IPS-11a (cell line): ENCODE results near the gene LRRC4C.

ENCODE experiments used
- H3K4me3 ChIP-seq: one replicate; pipeline ENCODE4 v1.5.1; 2013; ENCODE audit warnings: low read depth, low read length, control low read depth

The LRRC4C gene

GRCh38 chr11:40271361-40271760 is 1188.1 kb downstream of the LRRC4C start:
- H3K4me3 ChIP-seq: no peak overlapping the region

GRCh38 chr11:40269865-40270264 is 1189.6 kb downstream of the LRRC4C start:
- no peak overlapping the region for H3K4me3 ChIP-seq

GRCh38 chr11:40268551-40268950 is 1190.9 kb downstream of the LRRC4C start:
- H3K4me3 ChIP-seq: no peak overlapping the region

- no peak overlapping the region for H3K4me3 ChIP-seq
Observed at GRCh38 chr11:40255457-40255856, 1204.0 kb downstream of the LRRC4C start.

DNA sequence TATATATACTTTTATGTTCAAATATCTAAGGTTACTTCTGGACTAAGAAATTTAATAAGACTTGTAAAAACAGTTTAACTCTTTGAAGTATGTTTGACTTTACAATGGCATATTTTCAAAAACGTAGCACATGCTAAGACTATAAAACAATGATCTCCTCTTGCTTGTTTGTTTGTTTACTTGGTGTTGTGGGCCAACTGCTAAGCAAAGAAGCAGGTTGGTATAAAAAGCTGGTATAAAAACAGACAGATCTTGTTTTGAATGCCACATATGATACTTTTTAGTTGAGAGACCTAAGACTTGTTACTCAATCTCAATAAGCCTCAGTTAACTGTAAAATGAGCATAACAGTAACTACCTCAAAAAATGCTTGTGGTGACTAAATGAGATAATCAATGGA is 1206.3 kb downstream of the LRRC4C start:
- no peak overlapping the region for H3K4me3 ChIP-seq

GRCh38 chr11:40252236-40252635 is 1207.2 kb downstream of the LRRC4C start:
- no peak overlapping the region for H3K4me3 ChIP-seq

DNA sequence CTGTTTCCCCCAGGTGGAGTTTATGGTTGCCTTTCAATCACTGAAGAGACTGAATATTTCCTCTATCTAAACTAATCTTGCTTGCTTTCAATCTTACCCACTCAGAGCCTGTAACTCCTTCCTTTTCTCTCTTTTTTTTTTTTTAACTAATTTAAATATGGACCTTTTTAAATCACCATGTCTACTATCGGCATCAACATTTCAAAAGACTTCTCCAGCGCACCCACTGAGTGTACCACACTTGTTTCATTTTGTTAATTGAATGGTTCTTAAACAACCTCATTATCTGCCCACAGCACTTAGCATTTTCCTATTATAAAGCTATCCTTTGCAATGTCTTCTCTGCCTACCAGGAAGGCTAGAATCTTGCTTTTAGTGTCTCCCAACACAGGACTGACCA is 1212.5 kb downstream of the LRRC4C start:
- no peak overlapping the region for H3K4me3 ChIP-seq

DNA sequence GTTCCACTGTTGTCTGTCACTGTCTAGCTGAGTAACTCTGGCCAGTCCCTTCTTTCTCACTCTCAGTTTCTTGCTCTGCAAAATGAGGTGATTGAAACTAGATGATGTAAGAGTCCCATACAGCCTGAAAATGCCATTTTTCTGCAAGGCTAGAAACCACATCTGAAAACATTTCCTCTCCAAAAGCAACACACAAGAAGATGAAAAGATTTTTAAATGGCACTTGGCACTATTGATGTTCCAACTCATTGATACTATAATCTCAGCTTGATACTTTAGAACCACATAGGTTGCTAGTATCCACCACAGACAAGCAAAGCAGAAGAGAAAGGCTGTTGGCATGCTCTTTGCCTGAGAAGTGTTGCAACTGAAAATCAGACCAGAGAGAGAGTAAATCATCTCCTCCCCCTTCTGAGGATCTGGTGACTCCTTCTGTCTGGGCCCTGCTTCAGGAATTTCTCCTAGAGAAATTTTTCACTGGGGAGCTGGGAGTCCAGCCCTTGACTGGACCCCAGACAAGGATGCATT is 1217.9 kb downstream of the LRRC4C start:
- H3K4me3 ChIP-seq: no peak overlapping the region

- H3K4me3 ChIP-seq: no peak overlapping the region
Observed at GRCh38 chr11:40240284-40240683, 1219.2 kb downstream of the LRRC4C start.

DNA sequence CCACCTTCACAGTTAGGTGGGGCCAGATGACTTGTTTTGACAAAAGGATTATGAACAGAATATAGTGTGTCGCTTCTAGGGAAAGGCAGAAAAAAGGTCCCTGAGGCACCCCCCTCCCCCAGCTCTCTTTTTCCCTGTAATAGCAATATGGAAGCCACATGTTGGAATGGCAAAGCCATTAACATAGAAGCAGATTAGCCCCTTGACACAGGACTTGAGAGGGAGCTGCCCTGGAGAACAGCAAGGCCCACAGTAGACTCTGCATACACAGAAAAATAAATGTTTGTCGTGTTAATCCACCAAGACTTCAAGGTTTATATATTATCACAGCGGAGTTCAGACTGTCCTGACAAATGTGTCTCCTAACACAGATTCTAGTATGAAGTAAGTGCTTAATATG is 1222.9 kb downstream of the LRRC4C start:
- no peak overlapping the region for H3K4me3 ChIP-seq

DNA sequence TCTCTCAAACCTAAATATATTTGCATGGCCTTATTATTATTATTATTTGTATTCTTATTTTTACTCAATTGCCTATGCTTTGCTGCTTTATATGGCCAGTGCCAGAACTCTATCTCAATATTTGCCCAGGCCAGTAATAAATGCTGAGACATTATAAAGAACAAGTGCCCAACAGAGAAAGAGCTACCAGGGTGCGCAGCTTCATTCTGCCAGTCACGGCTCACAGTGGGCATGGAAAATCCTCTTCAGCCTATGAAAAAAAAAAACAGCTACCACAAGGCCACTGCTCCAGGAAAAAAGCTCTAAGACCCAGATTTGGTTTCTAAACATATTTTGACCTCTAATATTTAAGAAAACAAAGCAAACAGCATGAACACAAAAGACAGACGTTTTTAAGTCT is 1223.6 kb downstream of the LRRC4C start:
- H3K4me3 ChIP-seq: no peak overlapping the region

GRCh38 chr11:40230821-40231220 is 1228.6 kb downstream of the LRRC4C start:
- H3K4me3 ChIP-seq: no peak overlapping the region

GRCh38 chr11:40228662-40229061 is 1230.8 kb downstream of the LRRC4C start:
- H3K4me3 ChIP-seq: no peak overlapping the region

DNA sequence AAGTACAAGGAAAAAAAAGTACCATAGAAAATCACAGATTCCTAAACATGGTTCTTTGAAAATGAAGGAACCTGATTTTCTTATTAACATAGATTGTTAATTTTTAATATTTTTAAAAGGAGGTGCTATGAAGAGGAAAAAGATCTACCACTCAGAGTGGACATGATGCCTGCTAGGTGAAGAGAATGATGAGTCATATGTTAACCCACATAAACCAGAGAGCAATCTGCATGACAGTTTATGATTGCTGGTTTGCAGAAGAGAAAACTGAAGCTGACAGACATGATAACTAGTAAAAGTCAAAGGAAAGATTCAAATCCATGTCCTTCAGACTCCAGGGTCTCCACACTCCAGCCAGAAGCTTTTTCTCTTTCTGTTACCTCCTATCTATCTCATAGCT is 1231.7 kb downstream of the LRRC4C start:
- H3K4me3 ChIP-seq: no peak overlapping the region

- no peak overlapping the region for H3K4me3 ChIP-seq
Observed at GRCh38 chr11:40226654-40227053, 1232.8 kb downstream of the LRRC4C start.

- H3K4me3 ChIP-seq: no peak overlapping the region
Observed at GRCh38 chr11:40223596-40224330, 1235.7 kb downstream of the LRRC4C start.

GRCh38 chr11:40219401-40219800 is 1240.1 kb downstream of the LRRC4C start:
- H3K4me3 ChIP-seq: no peak overlapping the region

GRCh38 chr11:40215556-40215955 is 1243.9 kb downstream of the LRRC4C start:
- no peak overlapping the region for H3K4me3 ChIP-seq

- H3K4me3 ChIP-seq: no peak overlapping the region
Observed at GRCh38 chr11:40207416-40207815, 1252.0 kb downstream of the LRRC4C start.

GRCh38 chr11:40204228-40204627 is 1255.2 kb downstream of the LRRC4C start:
- H3K4me3 ChIP-seq: no peak overlapping the region

DNA sequence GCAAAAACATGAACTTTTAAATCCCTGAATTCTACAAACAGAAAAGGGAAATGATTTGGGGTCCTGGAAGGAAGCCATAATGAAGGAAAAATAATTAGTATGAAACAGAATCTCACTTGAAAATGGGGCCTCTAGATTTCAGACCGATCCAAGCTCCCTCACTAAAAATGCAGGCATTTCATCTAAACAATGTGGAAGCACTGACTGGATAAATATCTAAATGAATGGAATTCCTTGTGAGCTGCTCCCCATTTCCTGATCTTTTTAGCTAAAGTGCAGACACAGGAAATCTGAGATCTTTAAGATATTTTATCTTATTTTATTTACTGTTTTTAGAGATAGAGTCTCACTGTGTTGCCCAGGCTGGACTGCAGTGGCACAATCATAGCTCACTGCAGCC is 1255.8 kb downstream of the LRRC4C start:
- H3K4me3 ChIP-seq: no peak overlapping the region

- H3K4me3 ChIP-seq: no peak overlapping the region
Observed at GRCh38 chr11:40202589-40203270, 1256.7 kb downstream of the LRRC4C start.
